ENCODE data around the gene IL36RN.
"Not testable (repeated sequence)": the region's sequence is repeated elsewhere in the genome, so short reads cannot be mapped to it uniquely, and the experiment has no call there.

Gene IL36RN

GRCh38 chr2:113075600-113075999, 16.6 kb downstream of the IL36RN start:
- no peak for DNase-seq

- no peak for DNase-seq
Measured at GRCh38 chr2:113076954-113077669, 18.1 kb downstream of the IL36RN start.

DNA sequence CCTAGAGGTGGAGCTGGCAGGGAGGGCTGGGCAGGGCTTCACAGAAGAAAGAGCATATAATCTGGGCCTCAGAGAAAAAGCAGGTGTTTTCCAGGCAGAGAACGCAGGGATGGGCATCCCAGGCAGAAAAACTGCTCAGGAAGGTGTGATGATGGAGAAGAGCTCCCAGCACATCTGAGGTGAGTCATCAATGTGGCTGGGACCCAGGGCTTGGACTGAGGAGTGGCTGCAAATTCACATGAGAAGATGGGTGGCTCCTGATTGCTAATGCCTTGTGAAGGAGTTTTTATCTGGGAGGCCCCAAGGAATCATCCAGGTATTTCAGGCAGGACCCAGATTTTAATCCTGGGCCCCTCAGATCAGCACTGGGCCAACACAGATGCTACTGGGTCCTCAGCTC, 18.9 kb downstream of the IL36RN start:
- no peak for DNase-seq

DNA sequence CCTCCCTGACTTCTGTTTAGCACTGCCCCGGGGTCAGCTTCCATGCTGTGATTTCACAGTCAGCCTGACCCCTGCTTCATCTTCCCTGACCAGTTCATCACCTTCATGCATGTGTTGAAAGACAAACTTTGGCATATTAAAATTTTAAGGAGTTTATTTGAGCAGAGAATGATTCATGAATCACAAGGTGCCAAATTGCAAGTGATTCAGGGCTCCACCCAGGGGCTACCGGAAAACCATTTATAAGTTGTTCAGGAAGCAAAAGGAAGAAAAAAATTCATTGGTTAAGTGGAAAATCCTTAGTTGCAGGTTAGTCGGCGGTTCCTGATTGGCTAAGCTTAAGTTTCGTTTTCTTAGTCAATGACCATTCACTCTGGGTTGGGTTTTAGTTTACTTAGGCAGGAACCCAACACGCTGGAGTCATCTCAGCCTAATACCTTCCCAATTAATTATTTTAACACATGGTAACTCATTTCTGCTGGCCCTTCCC, 19.4 kb downstream of the IL36RN start:
- DNase-seq, result no peak

DNA sequence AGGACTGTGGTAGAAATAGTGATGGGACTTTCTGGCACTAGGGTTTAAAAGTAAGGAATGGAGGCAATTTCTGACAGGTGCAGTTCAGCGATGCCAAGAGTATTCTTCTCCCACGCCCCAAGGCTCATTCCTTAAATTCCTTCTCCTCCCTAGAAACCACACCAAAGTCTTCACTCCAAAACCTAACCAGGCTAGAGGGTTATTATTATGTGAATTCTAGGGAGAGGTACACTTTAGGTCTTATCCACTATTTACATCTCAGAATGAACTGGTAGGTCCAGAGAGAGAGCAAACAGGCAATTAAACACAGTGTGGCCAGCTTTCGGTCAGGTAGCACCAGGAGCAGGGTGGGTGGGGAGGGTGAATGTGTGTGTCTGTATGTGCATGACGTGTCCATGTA, 20.1 kb downstream of the IL36RN start:
- no peak for DNase-seq

- DNase-seq, result peak; percentile 36
Measured at GRCh38 chr2:113080134-113080533, 21.1 kb downstream of the IL36RN start.

GRCh38 chr2:113081488-113082210, 22.7 kb downstream of the IL36RN start:
- DNase-seq, result no peak

DNA sequence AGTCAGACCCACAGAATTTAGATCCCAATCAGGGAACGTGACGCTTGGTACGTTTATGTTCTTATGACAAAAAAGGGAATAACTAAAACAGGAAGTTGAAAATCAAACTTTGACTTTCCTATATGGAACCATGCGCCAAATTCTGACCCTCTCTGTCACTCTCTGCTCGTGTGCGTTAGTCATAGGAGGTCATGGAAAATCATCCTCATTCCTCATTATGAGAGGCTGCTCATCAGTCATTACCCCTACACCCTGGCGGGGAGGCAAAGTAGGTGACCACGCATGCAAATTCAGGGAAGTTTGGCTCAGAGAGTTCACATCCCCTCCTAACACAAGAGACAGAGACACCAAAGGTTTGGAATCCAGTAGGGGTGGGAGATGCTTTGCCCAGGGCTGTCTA, 24.3 kb downstream of the IL36RN start:
- DNase-seq, result no peak

DNA sequence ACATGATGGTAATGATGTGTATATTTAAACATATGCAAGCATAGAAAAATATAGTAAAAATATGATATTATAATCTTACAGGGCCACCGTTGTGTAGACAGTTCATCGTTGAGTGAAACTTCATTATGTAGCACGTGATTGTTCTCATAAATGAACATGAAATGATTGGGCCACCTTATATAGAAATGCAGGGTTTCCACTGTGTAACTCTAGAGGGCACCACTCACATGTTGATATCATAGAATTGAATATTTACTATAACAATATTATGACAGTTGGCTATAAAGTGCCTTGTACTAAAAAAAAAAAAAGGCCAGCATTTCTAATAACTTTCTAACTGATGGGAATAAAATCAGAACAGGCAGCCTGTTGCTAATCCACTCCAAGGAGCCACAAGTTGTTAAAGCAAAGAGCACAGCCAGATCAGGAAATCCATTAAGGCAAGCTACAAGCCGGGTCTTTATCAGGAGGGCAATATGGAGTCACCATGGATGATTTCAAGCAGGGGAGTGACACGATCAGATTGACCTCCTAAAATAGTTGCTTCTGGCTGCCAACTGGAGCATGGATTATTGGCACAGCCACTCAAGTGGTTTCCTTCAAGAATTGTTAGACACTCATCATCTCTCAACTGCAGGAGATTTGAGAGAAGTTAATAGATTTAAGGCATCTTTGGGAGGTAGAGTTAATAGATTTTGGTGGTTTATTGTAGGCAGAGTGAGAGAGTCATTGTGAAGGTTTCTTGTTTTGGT, 25.4 kb downstream of the IL36RN start:
- DNase-seq, result no peak

GRCh38 chr2:113085542-113085941, 26.5 kb downstream of the IL36RN start:
- no peak for DNase-seq

- no peak for DNase-seq
Measured at GRCh38 chr2:113088213-113088992, 29.4 kb downstream of the IL36RN start.

DNA sequence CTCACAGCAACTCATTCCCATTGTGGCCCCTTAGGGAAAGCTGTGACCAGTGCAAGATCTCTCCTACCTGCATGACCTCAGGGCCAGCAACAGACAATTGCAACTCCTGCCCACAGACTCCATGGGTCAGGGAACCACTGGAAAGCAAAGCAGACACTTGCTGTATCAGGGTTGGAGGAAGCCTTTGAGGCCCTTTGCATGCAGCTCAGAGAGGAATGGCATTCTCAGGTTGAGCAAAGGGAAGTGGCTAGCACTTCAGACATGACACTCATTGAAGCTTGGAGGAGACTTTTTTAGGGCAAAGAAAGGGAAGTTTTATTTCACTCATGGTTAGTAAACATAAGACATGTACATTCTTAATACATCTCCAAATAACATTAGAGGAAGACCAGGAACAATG, 30.9 kb downstream of the IL36RN start:
- no peak for DNase-seq

DNA sequence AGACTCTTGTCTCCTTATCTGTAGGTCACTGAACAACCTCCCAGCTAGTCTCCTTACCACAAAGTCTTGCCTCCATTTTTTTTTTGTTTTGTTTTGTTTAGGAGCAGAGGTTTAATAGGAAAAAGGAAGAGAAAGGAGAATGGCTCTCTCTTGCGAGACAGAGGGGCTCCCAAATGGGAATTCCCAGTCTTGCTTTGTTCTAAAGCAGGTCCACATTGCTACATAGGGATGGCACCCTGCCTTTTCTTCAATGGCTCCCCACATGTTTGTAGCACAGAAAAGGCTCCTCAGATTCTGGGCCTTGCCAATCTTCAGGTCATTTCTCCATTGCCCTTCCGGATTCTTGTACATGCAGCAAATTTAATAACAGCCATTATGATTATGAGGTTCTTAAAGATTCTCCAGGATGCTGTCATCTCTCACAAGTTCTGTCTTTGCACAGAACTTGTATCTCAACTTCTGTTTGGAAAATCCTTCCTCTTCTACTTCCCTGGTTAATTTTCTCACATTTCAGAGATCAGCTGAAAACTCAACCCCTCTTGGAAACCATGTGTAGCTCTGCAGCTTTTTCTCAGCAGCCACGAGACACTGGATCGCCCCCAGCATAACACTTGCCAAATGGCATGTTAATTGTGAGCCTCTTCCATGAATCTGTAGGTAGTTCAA, 32.4 kb downstream of the IL36RN start:
- DNase-seq, result no peak

DNA sequence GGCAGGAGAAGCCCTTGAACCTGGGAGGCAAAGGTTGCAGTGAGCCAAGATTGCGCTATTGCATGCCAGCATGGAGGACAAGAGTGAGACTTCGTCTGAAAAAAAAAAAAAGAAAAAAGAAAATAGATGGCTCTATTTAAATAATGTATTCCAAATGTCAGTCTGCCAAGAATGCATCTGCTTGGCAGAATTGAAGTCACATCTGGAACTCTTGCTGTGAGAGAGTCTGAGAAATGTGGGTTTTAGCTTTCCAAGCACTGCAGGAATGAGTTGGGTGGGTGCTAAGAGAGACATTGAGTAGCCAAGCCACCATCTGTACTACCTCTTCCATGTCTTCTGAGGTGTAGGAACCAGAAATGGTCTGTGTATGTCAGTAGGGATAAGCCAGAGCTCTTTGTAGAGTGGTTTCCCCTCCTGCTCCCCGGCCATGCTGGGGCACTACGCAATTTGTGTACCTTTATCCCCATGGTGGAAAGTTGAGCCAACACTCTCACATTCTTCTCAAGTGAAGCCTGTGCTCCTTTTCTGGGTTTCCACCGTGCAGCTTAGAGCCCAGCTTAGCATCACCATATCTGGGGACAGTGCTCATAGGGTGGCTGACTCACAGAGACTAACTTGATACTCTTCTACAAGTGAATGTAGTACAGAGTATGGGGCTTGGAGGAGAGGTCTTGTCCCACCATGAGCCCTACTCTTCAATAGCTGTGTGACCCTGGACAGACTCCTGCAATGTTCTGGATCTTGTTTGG, 34.0 kb downstream of the IL36RN start:
- no peak for DNase-seq

GRCh38 chr2:113093613-113093977, 34.6 kb downstream of the IL36RN start:
- no peak for DNase-seq

- not testable (repeated sequence) for DNase-seq
Measured at GRCh38 chr2:113096306-113096705, 37.3 kb downstream of the IL36RN start.

DNA sequence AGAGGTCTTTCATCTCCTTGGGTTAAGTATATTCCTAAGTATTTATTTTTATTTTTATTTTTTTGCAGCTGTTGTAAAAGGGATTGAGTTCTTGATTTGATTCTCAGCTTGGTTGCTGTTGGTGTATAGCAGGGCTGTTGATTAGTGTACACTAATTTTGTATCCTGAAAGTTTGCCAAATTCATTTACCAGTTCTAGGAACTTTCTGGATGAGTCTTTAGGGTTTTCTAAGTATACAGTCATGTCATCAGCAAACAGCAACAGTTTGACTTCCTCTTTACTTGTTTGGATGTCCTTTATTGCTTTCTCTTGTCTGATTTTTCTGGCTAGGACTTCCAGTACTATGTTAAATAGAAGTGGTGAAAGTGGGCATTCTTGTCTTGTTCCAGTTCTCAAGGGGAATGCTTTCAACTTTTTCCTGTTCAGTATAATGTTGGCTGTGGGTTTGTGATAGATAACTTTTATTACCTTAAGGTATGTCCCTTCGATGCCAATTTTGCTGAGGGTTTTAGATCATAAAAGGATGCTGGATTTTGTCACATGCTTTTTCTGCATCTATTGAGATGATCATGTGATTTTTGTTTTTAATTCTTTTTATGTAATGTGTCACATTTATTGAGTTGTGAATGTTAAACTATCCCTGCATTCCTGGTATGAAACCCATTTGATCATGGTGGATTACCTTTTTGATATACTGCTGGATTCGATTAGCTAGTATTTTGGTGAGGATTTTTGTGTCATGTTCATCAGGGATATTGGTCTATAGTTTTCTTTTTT, 38.0 kb downstream of the IL36RN start:
- not testable (repeated sequence) for DNase-seq

GRCh38 chr2:113098041-113098440, 39.0 kb downstream of the IL36RN start:
- DNase-seq, result no peak

DNA sequence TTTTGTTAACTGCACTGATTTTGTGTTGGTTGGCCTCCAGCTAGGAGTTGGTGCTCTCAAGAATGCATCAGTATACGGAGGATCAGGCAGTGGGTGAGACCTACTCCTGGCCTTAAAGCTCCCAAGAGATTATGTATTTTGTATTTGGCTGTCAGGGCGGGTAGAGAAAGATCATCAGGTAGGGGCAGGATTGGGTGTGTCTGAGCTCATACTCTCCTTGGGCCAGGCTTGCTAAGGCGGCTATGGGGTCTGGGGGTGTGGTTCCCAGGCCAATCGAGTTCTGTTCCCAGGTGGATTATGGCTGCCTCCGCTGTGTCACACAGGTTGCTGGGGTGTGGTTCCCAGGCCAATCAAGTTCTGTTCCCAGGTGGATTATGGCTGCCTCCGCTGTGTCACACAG, 39.5 kb downstream of the IL36RN start:
- DNase-seq, result no peak

DNA sequence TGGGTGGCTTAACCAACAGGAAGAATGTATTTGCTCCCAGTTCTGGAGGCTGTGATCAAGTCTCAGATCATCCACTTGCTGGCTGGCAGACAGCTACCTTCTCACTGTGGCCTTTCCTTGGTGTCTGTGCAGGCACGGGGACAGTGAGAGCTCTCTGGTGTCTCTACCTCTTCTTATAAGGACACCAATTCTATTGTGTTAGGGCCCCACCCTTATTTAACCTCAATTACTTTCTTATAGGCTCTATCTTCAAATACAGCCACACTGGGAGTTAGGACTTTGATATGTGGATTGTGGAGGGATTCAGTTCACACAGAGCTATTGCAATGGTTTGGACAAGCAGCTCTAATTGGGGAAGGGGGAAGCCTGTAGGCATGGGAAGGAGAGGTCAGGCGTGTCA, 43.1 kb downstream of the IL36RN start:
- no peak for DNase-seq

DNA sequence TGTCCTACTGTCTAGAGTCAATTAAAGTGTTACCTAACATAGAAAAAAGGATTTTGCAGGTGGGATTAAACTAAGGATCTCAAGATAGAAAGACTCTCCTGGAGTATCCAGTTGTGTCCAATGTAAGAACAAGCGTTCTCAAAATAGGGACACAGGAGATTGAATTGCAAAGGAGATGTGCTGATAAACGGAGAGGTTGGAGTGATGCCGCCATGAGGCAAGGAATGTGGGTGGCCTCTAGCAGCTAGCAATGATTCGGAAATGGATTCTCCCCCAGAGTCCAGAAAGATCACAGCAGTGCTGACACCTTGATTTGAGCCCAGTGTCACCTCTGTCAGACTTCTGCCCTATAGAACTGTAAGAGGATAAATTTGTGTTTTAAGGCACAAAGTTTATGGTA, 44.3 kb downstream of the IL36RN start:
- no peak for DNase-seq
